ENCODE data around the gene PTPRE.

PTPRE gene

DNA sequence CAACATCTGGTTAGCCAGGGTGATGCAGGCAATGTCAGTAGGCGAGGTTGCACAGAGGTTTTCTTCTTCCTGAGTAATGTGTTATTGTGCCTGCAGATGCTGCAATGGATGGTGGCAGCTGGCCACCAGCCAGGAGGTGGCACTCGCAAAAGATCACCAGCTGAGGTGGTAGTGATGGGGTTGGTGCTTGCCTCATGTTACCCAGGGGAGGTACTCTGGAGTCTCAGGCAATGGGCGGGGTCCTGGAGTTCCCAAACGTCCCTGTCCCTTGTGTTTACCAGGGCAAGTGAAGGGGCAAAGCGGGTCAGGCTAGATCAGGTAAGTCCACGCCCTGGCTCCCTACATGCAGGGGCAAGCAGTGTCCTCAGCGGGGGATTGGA, 35.3 kb upstream of the PTPRE start:
- no peak for ATAC-seq
- TF ChIP-seq TCF4 (CRISPR knock-in tag; IDR thresholded peaks at IDR 0.05; ENCODE audit: borderline replicate concordance) (no peak), ZNF70 (CRISPR knock-in tag; IDR thresholded peaks at IDR 0.05) (no peak), ZC3H10 (CRISPR knock-in tag; IDR thresholded peaks at IDR 0.05) (no peak), ZFP30 (CRISPR knock-in tag; IDR thresholded peaks at IDR 0.05) (no peak), ISL1 (CRISPR knock-in tag; IDR thresholded peaks at IDR 0.05) (no peak), RARB (CRISPR knock-in tag; IDR thresholded peaks at IDR 0.05) (no peak), CSRNP3 (CRISPR knock-in tag; IDR thresholded peaks at IDR 0.05) (no peak), GLIS3 (CRISPR knock-in tag; IDR thresholded peaks at IDR 0.05) (no peak), ESRRG (CRISPR knock-in tag; IDR thresholded peaks at IDR 0.05) (no peak), OSR1 (CRISPR knock-in tag; IDR thresholded peaks at IDR 0.05) (no peak), BACH2 (CRISPR knock-in tag; IDR thresholded peaks at IDR 0.05; ENCODE audit: borderline replicate concordance) (no peak), SNAI2 (CRISPR knock-in tag; IDR thresholded peaks at IDR 0.05) (no peak), CREB5 (CRISPR knock-in tag; IDR thresholded peaks at IDR 0.05; ENCODE audit: low read depth) (no peak), TOX (CRISPR knock-in tag; IDR thresholded peaks at IDR 0.05; ENCODE audit: borderline replicate concordance) (no peak)
- TF ChIP-seq, protein P1, sequence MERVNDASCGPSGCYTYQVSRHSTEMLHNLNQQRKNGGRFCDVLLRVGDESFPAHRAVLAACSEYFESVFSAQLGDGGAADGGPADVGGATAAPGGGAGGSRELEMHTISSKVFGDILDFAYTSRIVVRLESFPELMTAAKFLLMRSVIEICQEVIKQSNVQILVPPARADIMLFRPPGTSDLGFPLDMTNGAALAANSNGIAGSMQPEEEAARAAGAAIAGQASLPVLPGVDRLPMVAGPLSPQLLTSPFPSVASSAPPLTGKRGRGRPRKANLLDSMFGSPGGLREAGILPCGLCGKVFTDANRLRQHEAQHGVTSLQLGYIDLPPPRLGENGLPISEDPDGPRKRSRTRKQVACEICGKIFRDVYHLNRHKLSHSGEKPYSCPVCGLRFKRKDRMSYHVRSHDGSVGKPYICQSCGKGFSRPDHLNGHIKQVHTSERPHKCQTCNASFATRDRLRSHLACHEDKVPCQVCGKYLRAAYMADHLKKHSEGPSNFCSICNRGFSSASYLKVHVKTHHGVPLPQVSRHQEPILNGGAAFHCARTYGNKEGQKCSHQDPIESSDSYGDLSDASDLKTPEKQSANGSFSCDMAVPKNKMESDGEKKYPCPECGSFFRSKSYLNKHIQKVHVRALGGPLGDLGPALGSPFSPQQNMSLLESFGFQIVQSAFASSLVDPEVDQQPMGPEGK (CRISPR knock-in tag; IDR thresholded peaks at IDR 0.05; ENCODE audit: borderline replicate concordance): no peak

GRCh38 chr10:127872011-127872761, 34.7 kb upstream of the PTPRE start:
- TF ChIP-seq OSR1 (CRISPR knock-in tag; IDR thresholded peaks at IDR 0.05) (no peak), ZNF565 (CRISPR knock-in tag; conservative IDR thresholded peaks at IDR 0.05; ENCODE audit: low read depth) (no peak), ZNF8 (CRISPR knock-in tag; IDR thresholded peaks at IDR 0.05) (no peak), POU6F1 (CRISPR knock-in tag; IDR thresholded peaks at IDR 0.05; ENCODE audit: borderline replicate concordance, low read depth) (no peak), ZNF70 (CRISPR knock-in tag; IDR thresholded peaks at IDR 0.05) (no peak), SNAI2 (CRISPR knock-in tag; IDR thresholded peaks at IDR 0.05) (no peak), ARNTL (CRISPR knock-in tag; IDR thresholded peaks at IDR 0.05; ENCODE audit: borderline replicate concordance, low read depth) (no peak), CREB5 (CRISPR knock-in tag; IDR thresholded peaks at IDR 0.05; ENCODE audit: low read depth) (no peak), ESRRG (CRISPR knock-in tag; IDR thresholded peaks at IDR 0.05) (no peak), CSRNP3 (CRISPR knock-in tag; IDR thresholded peaks at IDR 0.05) (no peak), GLIS3 (CRISPR knock-in tag; IDR thresholded peaks at IDR 0.05) (no peak), TCF4 (CRISPR knock-in tag; IDR thresholded peaks at IDR 0.05; ENCODE audit: borderline replicate concordance) (no peak), TOX (CRISPR knock-in tag; IDR thresholded peaks at IDR 0.05; ENCODE audit: borderline replicate concordance) (no peak)
- TF ChIP-seq, protein P2, sequence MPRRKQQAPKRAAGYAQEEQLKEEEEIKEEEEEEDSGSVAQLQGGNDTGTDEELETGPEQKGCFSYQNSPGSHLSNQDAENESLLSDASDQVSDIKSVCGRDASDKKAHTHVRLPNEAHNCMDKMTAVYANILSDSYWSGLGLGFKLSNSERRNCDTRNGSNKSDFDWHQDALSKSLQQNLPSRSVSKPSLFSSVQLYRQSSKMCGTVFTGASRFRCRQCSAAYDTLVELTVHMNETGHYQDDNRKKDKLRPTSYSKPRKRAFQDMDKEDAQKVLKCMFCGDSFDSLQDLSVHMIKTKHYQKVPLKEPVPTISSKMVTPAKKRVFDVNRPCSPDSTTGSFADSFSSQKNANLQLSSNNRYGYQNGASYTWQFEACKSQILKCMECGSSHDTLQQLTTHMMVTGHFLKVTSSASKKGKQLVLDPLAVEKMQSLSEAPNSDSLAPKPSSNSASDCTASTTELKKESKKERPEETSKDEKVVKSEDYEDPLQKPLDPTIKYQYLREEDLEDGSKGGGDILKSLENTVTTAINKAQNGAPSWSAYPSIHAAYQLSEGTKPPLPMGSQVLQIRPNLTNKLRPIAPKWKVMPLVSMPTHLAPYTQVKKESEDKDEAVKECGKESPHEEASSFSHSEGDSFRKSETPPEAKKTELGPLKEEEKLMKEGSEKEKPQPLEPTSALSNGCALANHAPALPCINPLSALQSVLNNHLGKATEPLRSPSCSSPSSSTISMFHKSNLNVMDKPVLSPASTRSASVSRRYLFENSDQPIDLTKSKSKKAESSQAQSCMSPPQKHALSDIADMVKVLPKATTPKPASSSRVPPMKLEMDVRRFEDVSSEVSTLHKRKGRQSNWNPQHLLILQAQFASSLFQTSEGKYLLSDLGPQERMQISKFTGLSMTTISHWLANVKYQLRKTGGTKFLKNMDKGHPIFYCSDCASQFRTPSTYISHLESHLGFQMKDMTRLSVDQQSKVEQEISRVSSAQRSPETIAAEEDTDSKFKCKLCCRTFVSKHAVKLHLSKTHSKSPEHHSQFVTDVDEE (CRISPR knock-in tag; IDR thresholded peaks at IDR 0.05): no peak
- no peak for ATAC-seq

Measured in SK-N-SH treated with all-trans-retinoic acid at 6 μM for 48 hours (cell line).